ENCODE results near the gene CELA2B. TPM values are rescaled to one million over a fixed set of nuclear protein-coding genes. Genes with fewer than 3 reads are reported as not detected.

CELA2B gene
- total and polyA plus RNA-seq, 9 donors = 0.33 to 0.46 (median 0.36) TPM; not detected in 6

DNA sequence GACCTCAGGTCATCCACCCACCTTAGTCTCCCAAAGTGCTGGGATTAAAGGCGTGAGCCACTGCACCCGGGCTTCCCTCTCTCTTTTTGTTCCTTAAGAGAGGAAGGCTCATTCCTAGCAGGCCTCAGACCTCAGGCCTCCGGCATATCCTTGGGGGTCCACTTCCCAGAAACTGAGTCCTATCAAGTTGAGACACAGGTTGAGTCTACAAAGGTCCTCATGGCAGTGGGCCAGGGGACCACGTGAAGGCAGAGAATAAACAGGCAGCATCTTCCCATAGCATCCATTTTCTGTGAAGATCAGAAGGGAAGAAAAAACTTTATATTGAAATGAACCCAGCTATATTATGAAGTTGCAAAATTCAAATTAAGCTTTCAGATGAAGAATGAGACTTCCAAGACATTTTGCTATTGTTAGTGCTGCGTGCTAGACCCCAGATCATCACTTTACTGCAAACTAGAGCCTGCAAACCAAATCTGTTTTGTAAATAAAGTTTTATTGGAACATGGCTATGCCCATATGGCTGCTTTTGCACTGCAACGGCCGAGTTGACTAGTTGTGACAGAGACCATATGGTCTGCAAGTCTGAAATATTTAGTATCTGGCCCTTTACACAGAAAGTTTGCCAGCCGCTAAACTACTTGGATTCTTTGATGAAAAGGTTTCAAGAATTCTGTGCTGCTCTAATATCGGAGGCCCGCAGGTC, 22.9 kb upstream of the CELA2B start:
- H3K36me3 ChIP-seq = no peaks in the 10 kb centered on the region
- no peaks in the 10 kb centered on the region for H3K27me3 ChIP-seq
- 46 to 57% (median 49%) methylated on average over 10 of the region's 10 CpGs for WGBS, 3 donors
- intact Hi-C loops (cut with DNase I) = no loop called here
- H3K4me3 ChIP-seq = no peak overlapping the region
- H3K9me3 ChIP-seq = no peaks in the 10 kb centered on the region
- H3K4me1 ChIP-seq (ENCODE audit: insufficient read depth) = no peaks in the 10 kb centered on the region
- no peak overlapping the region for H3K27ac ChIP-seq
- no peak for TF ChIP-seq EP300 (IDR thresholded peaks at IDR 0.05)
- TF ChIP-seq, protein P1, sequence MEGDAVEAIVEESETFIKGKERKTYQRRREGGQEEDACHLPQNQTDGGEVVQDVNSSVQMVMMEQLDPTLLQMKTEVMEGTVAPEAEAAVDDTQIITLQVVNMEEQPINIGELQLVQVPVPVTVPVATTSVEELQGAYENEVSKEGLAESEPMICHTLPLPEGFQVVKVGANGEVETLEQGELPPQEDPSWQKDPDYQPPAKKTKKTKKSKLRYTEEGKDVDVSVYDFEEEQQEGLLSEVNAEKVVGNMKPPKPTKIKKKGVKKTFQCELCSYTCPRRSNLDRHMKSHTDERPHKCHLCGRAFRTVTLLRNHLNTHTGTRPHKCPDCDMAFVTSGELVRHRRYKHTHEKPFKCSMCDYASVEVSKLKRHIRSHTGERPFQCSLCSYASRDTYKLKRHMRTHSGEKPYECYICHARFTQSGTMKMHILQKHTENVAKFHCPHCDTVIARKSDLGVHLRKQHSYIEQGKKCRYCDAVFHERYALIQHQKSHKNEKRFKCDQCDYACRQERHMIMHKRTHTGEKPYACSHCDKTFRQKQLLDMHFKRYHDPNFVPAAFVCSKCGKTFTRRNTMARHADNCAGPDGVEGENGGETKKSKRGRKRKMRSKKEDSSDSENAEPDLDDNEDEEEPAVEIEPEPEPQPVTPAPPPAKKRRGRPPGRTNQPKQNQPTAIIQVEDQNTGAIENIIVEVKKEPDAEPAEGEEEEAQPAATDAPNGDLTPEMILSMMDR (IDR thresholded peaks at IDR 0.05) = no peak
- TF ChIP-seq POLR2A (IDR thresholded peaks at IDR 0.05) = no peak
- DNase-seq = no peak

DNA sequence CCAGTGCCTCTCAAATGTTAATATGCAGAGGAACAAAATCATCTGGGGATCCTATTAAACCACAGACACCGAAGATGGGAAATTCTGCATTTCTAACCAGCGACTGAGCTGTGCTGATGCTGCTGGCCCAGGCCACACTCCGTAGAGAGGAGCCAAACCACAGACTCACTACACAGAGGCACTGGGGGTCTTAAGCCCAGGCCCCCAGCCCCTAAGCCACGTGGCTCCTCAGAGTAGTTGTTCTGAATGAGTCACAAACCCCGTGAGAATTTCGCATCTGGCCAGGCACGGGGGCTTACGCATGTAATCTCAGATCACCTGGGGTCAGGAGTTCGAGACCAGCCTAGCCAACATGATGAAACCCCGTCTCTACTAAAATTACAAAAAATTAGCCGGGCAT, 22.2 kb upstream of the CELA2B start:
- Histone ChIP-seq H3K36me3 (no peaks in the 10 kb centered on the region), H3K4me3 (no peak overlapping the region), H3K4me1 (ENCODE audit: insufficient read depth) (no peaks in the 10 kb centered on the region), H3K27ac (no peak overlapping the region), H3K27me3 (no peaks in the 10 kb centered on the region), H3K9me3 (no peaks in the 10 kb centered on the region)
- no peak for DNase-seq
- intact Hi-C loops (cut with DNase I) = no loop called here
- 45 to 64% (median 51%) methylated on average over 11 of the region's 11 CpGs for WGBS, 3 donors
- TF ChIP-seq POLR2A (IDR thresholded peaks at IDR 0.05) (no peak), EP300 (IDR thresholded peaks at IDR 0.05) (no peak)
- TF ChIP-seq, protein P1 (IDR thresholded peaks at IDR 0.05) = no peak

DNA sequence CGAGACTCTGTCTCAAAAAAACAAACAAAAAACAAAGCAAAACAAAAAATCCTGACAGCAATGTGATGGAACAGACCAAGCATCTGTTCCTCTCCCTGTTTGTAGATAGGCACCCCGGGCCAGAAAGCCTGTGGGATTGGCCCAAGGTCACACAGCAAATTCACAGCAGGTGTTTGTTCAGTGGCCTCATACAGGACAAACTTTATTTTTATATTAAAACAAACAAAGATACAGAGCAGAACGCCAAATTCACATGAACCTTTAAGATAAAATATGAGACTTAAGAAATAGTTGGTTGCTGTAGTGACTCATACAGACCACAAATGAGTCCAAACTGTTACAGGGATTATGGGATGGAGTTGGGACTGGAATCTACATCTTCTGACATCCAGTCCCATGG, 21.6 kb upstream of the CELA2B start:
- H3K27ac ChIP-seq = no peak overlapping the region
- H3K27me3 ChIP-seq = no peaks in the 10 kb centered on the region
- TF ChIP-seq EP300 (IDR thresholded peaks at IDR 0.05) (no peak), POLR2A (IDR thresholded peaks at IDR 0.05) (no peak)
- TF ChIP-seq, protein P1 (IDR thresholded peaks at IDR 0.05) = no peak

DNA sequence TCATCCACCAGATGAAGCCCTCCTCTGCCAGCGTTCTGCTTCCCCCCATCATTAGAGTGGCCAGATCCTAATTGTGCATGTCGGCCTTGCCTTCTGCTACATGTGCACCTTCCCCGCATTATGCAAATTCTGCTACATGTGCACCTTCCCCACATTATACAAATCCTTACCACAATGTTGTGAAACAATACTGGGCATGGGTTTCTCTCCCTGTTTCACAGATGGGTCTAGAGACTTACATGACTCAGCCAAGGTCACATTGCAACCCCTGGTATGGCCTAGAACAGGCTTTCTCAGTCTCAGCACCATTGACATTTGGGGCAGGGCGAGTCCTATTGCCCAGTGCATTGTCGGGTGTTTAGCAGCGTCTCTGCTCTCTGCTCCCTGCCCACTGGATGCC, 20.4 kb upstream of the CELA2B start:
- 90 to 95% (median 94%) methylated on average over 6 of the region's 6 CpGs for WGBS, 3 donors
- no peaks in the 10 kb centered on the region for H3K36me3 ChIP-seq
- no peaks in the 10 kb centered on the region for H3K9me3 ChIP-seq
- intact Hi-C loops (cut with DNase I) = no loop called here
- no peak for TF ChIP-seq EP300 (IDR thresholded peaks at IDR 0.05)
- TF ChIP-seq, protein P1 (IDR thresholded peaks at IDR 0.05) = no peak
- no peak for TF ChIP-seq POLR2A (IDR thresholded peaks at IDR 0.05)
- H3K27me3 ChIP-seq = no peaks in the 10 kb centered on the region
- H3K4me1 ChIP-seq (ENCODE audit: insufficient read depth) = no peaks in the 10 kb centered on the region
- DNase-seq = no peak
- H3K27ac ChIP-seq = no peak overlapping the region
- no peak overlapping the region for H3K4me3 ChIP-seq

More for the DNA sequence above, 21.6 kb upstream of the CELA2B start:
- H3K9me3 ChIP-seq = no peaks in the 10 kb centered on the region
- no peaks in the 10 kb centered on the region for H3K4me1 ChIP-seq (ENCODE audit: insufficient read depth)
- H3K36me3 ChIP-seq = no peaks in the 10 kb centered on the region
- H3K4me3 ChIP-seq = no peak overlapping the region
- 21 to 35% (median 24%) methylated on average over 3 of the region's 3 CpGs for WGBS, 3 donors
- DNase-seq = no peak
- intact Hi-C loops (cut with DNase I) = no loop called here
